HepG2 (cell line): ENCODE data around the gene CTSZ. TPM values are rescaled to one million over a fixed set of nuclear protein-coding genes. Genes with fewer than 3 reads are reported as not detected.
A peak's percentile ranks its signal among the peaks of the same experiment; 100 is the strongest.

ENCODE experiments used
- ARID2 ChIP-seq: sonication (generic); formaldehyde crosslinking; IDR thresholded peaks from 2 replicates; pipeline ENCODE4 v1.8.1; 2022; ENCODE audit warnings: mild to moderate bottlenecking, missing genetic modification reagents, borderline replicate concordance
- FOSL2 ChIP-seq: sonication (generic); formaldehyde crosslinking; IDR thresholded peaks from 2 replicates; pipeline ENCODE4 v1.4.0; 2020; ENCODE audit warnings: missing genetic modification reagents
- IRX3 ChIP-seq: sonication (generic); formaldehyde crosslinking; IDR thresholded peaks from 2 replicates; pipeline ENCODE4 v1.8.1; 2023; ENCODE audit warnings: mild to moderate bottlenecking, low read depth, missing genetic modification reagents, borderline replicate concordance
- KDM6A ChIP-seq: IDR thresholded peaks from 2 replicates; pipeline ENCODE4 v1.6.1; 2016; ENCODE audit warnings: low read depth
- MTF1 ChIP-seq: sonication (generic); formaldehyde crosslinking; IDR thresholded peaks from 2 replicates; pipeline ENCODE4 v1.5.0; 2020; ENCODE audit warnings: missing genetic modification reagents
- REXO4 ChIP-seq: sonication (generic); formaldehyde crosslinking; IDR thresholded peaks from 2 replicates; pipeline ENCODE4 v1.8.0; 2022; ENCODE audit warnings: missing genetic modification reagents, mild to moderate bottlenecking, borderline replicate concordance
- SALL1 ChIP-seq: sonication (generic); formaldehyde crosslinking; IDR thresholded peaks from 2 replicates; pipeline ENCODE4 v1.8.0; 2022; ENCODE audit warnings: mild to moderate bottlenecking, missing genetic modification reagents
- SMAD3 ChIP-seq: sonication (generic); formaldehyde crosslinking; IDR thresholded peaks from 2 replicates; pipeline ENCODE4 v1.4.0; 2020; ENCODE audit warnings: missing genetic modification reagents
- YY1 ChIP-seq: IDR thresholded peaks from 2 replicates; pipeline ENCODE4 v1.6.1; 2011; ENCODE audit warnings: low read length, low read depth, moderate library complexity, mild to moderate bottlenecking; ENCODE audit not compliant: insufficient read depth, insufficient replicate concordance
- ZC3H4 ChIP-seq: sonication (generic); formaldehyde crosslinking; IDR thresholded peaks from 2 replicates; pipeline ENCODE4 v1.4.0; 2020; ENCODE audit warnings: missing genetic modification reagents, borderline replicate concordance
- ZFYVE20 ChIP-seq: sonication (generic); formaldehyde crosslinking; IDR thresholded peaks from 2 replicates; pipeline ENCODE4 v1.8.0; 2023; ENCODE audit warnings: low read depth, mild to moderate bottlenecking, moderate library complexity, missing genetic modification reagents, borderline replicate concordance
- ZNF225 ChIP-seq: sonication (generic); formaldehyde crosslinking; IDR thresholded peaks from 2 replicates; pipeline ENCODE4 v1.4.0; 2020; ENCODE audit warnings: mild to moderate bottlenecking, missing genetic modification reagents
- ZNF274 ChIP-seq: sonication (generic); formaldehyde crosslinking; IDR thresholded peaks from 2 replicates; pipeline ENCODE4 v1.5.1; 2020; ENCODE audit warnings: mild to moderate bottlenecking, missing genetic modification reagents
- ZNF33A ChIP-seq: sonication (generic); formaldehyde crosslinking; IDR thresholded peaks from 2 replicates; pipeline ENCODE4 v1.5.1; 2020; ENCODE audit warnings: missing genetic modification reagents, mild to moderate bottlenecking, moderate library complexity, borderline replicate concordance
- ZNF569 ChIP-seq: sonication (generic); formaldehyde crosslinking; IDR thresholded peaks from 2 replicates; pipeline ENCODE4 v1.5.0; 2020; ENCODE audit warnings: mild to moderate bottlenecking, missing genetic modification reagents, moderate library complexity, borderline replicate concordance
- ZNF614 ChIP-seq: IDR thresholded peaks from 2 replicates; pipeline ENCODE4 v1.6.1; 2018; ENCODE audit warnings: missing biosample characterization, missing genetic modification reagents, inconsistent platforms, borderline replicate concordance
- ZNF672 ChIP-seq: sonication (generic); formaldehyde crosslinking; IDR thresholded peaks from 2 replicates; pipeline ENCODE4 v1.8.1; 2022; ENCODE audit warnings: missing genetic modification reagents
- polyA plus RNA-seq, 8 experiments: library from polyadenylated mRNA; depleted of rRNA in 3 of 8; stranded (reverse) in 7 of 8; unstranded in 1 of 8; fragments of >200 nt; fragmentation: Illumina TruSeq in 4 of 8; extraction: Trizol in 4 of 8; gene quantifications; 2 replicates each; pipeline versions ENCODE4 v1.2.1 to v1.2.3, GENCODE V29; 2011 to 2016; ENCODE audit warnings: low read depth in 4 of 8, missing spikeins in 1 of 8, mixed read lengths in 1 of 8; ENCODE audit not compliant: insufficient read depth in 1 of 8
- total RNA-seq, 5 experiments: library from RNA; depleted of rRNA; stranded (reverse); fragments of >200 nt; fragmentation: Illumina TruSeq; extraction: Trizol; gene quantifications; 2 replicates each; pipeline ENCODE4 v1.2.3, GENCODE V29; 2016; ENCODE audit warnings: low read depth in 1 of 5
- TF ChIP-seq, protein P1 (sequence below): sonication (generic); formaldehyde crosslinking; IDR thresholded peaks from 2 replicates; pipeline ENCODE4 v1.5.0; 2020; ENCODE audit warnings: missing genetic modification reagents, mild to moderate bottlenecking, borderline replicate concordance
- TF ChIP-seq, protein P2 (sequence below): IDR thresholded peaks from 2 replicates; pipeline ENCODE4 v1.6.1; 2016; ENCODE audit warnings: low read depth, borderline replicate concordance
- TF ChIP-seq, protein P3 (sequence below): sonication (generic); formaldehyde crosslinking; IDR thresholded peaks from 2 replicates; pipeline ENCODE4 v1.4.0; 2020; ENCODE audit warnings: missing genetic modification reagents, mild to moderate bottlenecking, borderline replicate concordance
- TF ChIP-seq, protein P4 (sequence below): sonication (generic); formaldehyde crosslinking; IDR thresholded peaks from 2 replicates; pipeline ENCODE4 v1.5.1; 2020; ENCODE audit warnings: mild to moderate bottlenecking, missing genetic modification reagents, moderate library complexity

The CTSZ gene
- total and polyA plus RNA-seq, 2 of the 13 experiments (the other 11 are each of a cell fraction or from before 2014, with no cell fraction given): 0.33 TPM; not detected in 1

DNA sequence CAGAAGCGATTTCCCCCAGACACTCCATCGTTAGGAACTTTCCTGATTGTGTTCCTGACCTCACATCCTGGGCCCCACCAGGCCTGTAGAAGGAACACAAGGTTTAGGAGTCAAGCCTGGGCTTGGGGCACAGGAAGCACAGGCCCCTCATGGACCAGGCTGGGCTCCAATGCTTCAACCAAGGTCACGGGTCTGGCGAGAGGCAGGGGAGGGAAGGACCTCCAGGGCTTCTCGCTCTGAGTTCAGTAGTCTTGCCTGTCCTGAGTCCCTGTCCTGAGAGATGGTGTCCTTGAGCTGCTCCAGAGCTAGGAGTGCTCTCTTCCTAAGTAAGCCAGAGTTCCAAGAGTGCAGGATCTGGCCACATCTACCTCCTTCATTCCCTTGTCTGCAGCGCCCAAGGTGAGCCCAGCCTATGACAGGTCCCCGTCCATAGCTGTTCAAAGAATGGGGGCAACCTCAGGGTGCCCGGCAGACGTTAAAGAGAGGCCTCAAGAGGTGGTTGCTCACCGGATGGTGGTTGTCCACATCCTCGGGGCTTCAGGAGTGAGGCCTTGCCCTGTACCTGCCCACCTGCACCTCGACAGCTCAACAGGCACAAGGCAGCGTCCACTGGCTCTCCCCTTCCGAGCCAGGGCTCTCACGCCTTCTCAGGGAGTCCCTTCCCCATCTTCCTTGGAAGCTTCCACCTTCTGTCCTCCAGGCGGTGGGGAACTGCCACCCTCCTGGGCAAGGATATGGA, 10.6 kb upstream of the CTSZ start (continued):
- TF ChIP-seq, protein P1, sequence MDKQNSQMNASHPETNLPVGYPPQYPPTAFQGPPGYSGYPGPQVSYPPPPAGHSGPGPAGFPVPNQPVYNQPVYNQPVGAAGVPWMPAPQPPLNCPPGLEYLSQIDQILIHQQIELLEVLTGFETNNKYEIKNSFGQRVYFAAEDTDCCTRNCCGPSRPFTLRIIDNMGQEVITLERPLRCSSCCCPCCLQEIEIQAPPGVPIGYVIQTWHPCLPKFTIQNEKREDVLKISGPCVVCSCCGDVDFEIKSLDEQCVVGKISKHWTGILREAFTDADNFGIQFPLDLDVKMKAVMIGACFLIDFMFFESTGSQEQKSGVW (CRISPR knock-in tag): no peak
- TF ChIP-seq ZNF33A (no peak), IRX3 (CRISPR knock-in tag) (no peak), KDM6A (no peak), ZFYVE20 (0 out of 2 replicates have a peak, but pooled peaks have one; percentile 55), SALL1 (CRISPR knock-in tag) (no peak; the same call in 1 of the 2 replicates), ZNF614 (CRISPR knock-in tag) (no peak), ZNF225 (CRISPR knock-in tag) (no peak), ZNF672 (CRISPR knock-in tag) (no peak), ZNF274 (CRISPR knock-in tag) (no peak), YY1 (no peak), MTF1 (CRISPR knock-in tag) (no peak), SMAD3 (CRISPR knock-in tag) (no peak), ZNF569 (CRISPR knock-in tag) (no peak), ARID2 (CRISPR knock-in tag) (no peak), REXO4 (CRISPR knock-in tag) (no peak), FOSL2 (CRISPR knock-in tag) (no peak), ZC3H4 (CRISPR knock-in tag) (no peak)
- TF ChIP-seq, protein P2, sequence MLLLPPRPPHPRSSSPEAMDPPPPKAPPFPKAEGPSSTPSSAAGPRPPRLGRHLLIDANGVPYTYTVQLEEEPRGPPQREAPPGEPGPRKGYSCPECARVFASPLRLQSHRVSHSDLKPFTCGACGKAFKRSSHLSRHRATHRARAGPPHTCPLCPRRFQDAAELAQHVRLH (CRISPR knock-in tag): no peak
- TF ChIP-seq, protein P3, sequence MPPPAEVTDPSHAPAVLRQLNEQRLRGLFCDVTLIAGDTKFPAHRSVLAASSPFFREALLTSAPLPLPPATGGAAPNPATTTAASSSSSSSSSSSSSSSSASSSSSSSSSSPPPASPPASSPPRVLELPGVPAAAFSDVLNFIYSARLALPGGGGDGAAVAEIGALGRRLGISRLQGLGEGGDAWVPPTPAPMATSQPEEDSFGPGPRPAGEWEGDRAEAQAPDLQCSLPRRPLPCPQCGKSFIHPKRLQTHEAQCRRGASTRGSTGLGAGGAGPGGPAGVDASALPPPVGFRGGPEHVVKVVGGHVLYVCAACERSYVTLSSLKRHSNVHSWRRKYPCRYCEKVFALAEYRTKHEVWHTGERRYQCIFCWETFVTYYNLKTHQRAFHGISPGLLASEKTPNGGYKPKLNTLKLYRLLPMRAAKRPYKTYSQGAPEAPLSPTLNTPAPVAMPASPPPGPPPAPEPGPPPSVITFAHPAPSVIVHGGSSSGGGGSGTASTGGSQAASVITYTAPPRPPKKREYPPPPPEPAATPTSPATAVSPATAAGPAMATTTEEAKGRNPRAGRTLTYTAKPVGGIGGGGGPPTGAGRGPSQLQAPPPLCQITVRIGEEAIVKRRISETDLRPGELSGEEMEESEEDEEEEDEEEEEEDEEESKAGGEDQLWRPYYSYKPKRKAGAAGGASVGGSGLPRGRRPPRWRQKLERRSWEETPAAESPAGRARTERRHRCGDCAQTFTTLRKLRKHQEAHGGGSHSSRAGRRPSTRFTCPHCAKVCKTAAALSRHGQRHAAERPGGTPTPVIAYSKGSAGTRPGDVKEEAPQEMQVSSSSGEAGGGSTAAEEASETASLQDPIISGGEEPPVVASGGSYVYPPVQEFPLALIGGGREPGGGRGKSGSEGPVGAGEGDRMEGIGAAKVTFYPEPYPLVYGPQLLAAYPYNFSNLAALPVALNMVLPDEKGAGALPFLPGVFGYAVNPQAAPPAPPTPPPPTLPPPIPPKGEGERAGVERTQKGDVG: peak; percentile 33; the same call in 1 of the 2 replicates
- TF ChIP-seq, protein P4, sequence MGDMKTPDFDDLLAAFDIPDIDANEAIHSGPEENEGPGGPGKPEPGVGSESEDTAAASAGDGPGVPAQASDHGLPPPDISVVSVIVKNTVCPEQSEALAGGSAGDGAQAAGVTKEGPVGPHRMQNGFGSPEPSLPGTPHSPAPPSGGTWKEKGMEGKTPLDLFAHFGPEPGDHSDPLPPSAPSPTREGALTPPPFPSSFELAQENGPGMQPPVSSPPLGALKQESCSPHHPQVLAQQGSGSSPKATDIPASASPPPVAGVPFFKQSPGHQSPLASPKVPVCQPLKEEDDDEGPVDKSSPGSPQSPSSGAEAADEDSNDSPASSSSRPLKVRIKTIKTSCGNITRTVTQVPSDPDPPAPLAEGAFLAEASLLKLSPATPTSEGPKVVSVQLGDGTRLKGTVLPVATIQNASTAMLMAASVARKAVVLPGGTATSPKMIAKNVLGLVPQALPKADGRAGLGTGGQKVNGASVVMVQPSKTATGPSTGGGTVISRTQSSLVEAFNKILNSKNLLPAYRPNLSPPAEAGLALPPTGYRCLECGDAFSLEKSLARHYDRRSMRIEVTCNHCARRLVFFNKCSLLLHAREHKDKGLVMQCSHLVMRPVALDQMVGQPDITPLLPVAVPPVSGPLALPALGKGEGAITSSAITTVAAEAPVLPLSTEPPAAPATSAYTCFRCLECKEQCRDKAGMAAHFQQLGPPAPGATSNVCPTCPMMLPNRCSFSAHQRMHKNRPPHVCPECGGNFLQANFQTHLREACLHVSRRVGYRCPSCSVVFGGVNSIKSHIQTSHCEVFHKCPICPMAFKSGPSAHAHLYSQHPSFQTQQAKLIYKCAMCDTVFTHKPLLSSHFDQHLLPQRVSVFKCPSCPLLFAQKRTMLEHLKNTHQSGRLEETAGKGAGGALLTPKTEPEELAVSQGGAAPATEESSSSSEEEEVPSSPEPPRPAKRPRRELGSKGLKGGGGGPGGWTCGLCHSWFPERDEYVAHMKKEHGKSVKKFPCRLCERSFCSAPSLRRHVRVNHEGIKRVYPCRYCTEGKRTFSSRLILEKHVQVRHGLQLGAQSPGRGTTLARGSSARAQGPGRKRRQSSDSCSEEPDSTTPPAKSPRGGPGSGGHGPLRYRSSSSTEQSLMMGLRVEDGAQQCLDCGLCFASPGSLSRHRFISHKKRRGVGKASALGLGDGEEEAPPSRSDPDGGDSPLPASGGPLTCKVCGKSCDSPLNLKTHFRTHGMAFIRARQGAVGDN (CRISPR knock-in tag): peak; percentile 69
